ENCODE results near the gene EOMES. TPM values are rescaled to one million over a fixed set of nuclear protein-coding genes. Genes with fewer than 3 reads are reported as not detected.

The EOMES gene
- total RNA-seq: not detected in 2 replicates

GRCh38 chr3:27721717-27722564, at the start of gene EOMES:
Gene EOMES (minus strand): TSS chr3:27722323. CDS start chr3:27722294, 29 bp downstream.

Other genes starting within 250 kb of the EOMES start
- gene SLC4A7, start 237.9 kb downstream of the EOMES start, total RNA-seq: 81.7 and 137 TPM in 2 replicates